ENCODE measurements around the gene SDC4.
"Not testable (repeated sequence)": the region's sequence is repeated elsewhere in the genome, so short reads cannot be mapped to it uniquely, and the experiment has no call there.

SDC4 gene

GRCh38 chr20:45359406-45360148 is 11.4 kb upstream of the SDC4 start:
- Histone ChIP-seq H3K27ac (ENCODE audit: low read depth, low read length) (peak overlapping the region; percentile 95), H3K4me3 (ENCODE audit: low read length) (no peak overlapping the region), H3K36me3 (ENCODE audit: control insufficient read depth, insufficient read depth, low read length) (no peaks in the 10 kb centered on the region), H3K9ac (ENCODE audit: low read length) (no peak overlapping the region), H3K4me1 (ENCODE audit: control insufficient read depth, insufficient read depth, low read length) (peaks cover 45% of the 10 kb centered on the region), H3K27me3 (ENCODE audit: control insufficient read depth, insufficient read depth, low read length) (no peaks in the 10 kb centered on the region)

GRCh38 chr20:45359069-45359405 is 10.8 kb upstream of the SDC4 start:
- Histone ChIP-seq H3K4me3 (ENCODE audit: low read length) (no peak overlapping the region), H3K27me3 (ENCODE audit: control insufficient read depth, insufficient read depth, low read length) (no peaks in the 10 kb centered on the region), H3K27ac (ENCODE audit: low read depth, low read length) (peak overlapping the region; percentile 95), H3K9ac (ENCODE audit: low read length) (no peak overlapping the region), H3K36me3 (ENCODE audit: control insufficient read depth, insufficient read depth, low read length) (no peaks in the 10 kb centered on the region), H3K4me1 (ENCODE audit: control insufficient read depth, insufficient read depth, low read length) (peaks cover 43% of the 10 kb centered on the region)

GRCh38 chr20:45358282-45359068 is 10.3 kb upstream of the SDC4 start:
- H3K9ac ChIP-seq (ENCODE audit: low read length) = no peak overlapping the region
- H3K27me3 ChIP-seq (ENCODE audit: control insufficient read depth, insufficient read depth, low read length) = no peaks in the 10 kb centered on the region
- H3K36me3 ChIP-seq (ENCODE audit: control insufficient read depth, insufficient read depth, low read length) = no peaks in the 10 kb centered on the region
- no peak overlapping the region for H3K4me3 ChIP-seq (ENCODE audit: low read length)
- H3K4me1 ChIP-seq (ENCODE audit: control insufficient read depth, insufficient read depth, low read length) = peaks cover 38% of the 10 kb centered on the region
- peak overlapping the region; percentile 95 for H3K27ac ChIP-seq (ENCODE audit: low read depth, low read length)

DNA sequence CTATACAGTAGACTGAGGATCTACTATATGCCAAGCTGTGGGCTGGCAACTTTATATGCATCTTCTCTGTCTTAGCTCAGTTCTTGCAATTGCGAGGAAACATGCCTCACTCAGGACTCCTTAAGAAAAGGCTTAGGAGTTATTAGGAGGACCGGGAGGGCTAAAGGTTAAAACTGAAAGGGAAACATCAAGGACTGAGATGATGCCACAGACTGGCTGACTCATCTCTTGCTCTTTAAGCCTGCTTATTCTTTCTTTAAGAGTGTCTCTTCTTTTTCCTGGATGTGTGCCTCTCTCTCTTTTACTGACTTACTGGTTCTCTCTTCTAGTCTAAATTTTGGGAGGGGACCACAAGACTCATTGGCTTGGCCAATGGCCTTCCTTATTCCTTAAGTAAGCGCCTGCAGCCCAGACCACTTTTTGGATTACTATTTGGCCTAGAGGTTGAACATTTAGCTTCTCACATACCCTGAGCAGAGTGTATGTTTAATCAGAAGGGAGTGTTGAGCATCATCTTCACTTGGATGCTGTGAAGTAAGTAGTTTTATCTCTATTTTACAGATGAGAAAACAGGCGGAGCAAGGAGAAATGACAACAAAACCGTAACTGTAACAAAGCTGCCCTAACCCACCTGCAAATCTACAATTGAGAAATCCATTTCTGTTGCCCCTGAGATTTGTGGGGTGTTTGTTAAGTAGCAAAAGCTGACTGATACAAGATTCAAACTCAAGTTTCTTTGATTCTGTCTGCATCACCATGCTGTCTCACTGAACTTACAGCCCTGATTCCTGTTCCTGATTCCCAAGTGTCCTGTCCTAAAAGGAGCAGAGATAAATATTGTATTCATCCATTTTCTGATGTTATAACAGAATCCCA is 7.2 kb upstream of the SDC4 start:
- H3K9ac ChIP-seq (ENCODE audit: low read length) = no peak overlapping the region
- H3K4me3 ChIP-seq (ENCODE audit: low read length) = no peak overlapping the region
- H3K27me3 ChIP-seq (ENCODE audit: control insufficient read depth, insufficient read depth, low read length) = no peaks in the 10 kb centered on the region
- no peaks in the 10 kb centered on the region for H3K36me3 ChIP-seq (ENCODE audit: control insufficient read depth, insufficient read depth, low read length)
- H3K4me1 ChIP-seq (ENCODE audit: control insufficient read depth, insufficient read depth, low read length) = peaks cover 34% of the 10 kb centered on the region
- H3K27ac ChIP-seq (ENCODE audit: low read depth, low read length) = peak overlapping the region; percentile 76

GRCh38 chr20:45354423-45355208 is 6.4 kb upstream of the SDC4 start:
- Histone ChIP-seq H3K4me3 (ENCODE audit: low read length) (no peak overlapping the region), H3K36me3 (ENCODE audit: control insufficient read depth, insufficient read depth, low read length) (no peaks in the 10 kb centered on the region), H3K27me3 (ENCODE audit: control insufficient read depth, insufficient read depth, low read length) (no peaks in the 10 kb centered on the region), H3K4me1 (ENCODE audit: control insufficient read depth, insufficient read depth, low read length) (peaks cover 29% of the 10 kb centered on the region), H3K9ac (ENCODE audit: low read length) (no peak overlapping the region), H3K27ac (ENCODE audit: low read depth, low read length) (peak overlapping the region; percentile 76)

GRCh38 chr20:45353746-45354145 is 5.5 kb upstream of the SDC4 start:
- H3K4me1 ChIP-seq (ENCODE audit: control insufficient read depth, insufficient read depth, low read length) = peaks cover 20% of the 10 kb centered on the region
- H3K27ac ChIP-seq (ENCODE audit: low read depth, low read length) = peak overlapping the region; percentile 76

DNA sequence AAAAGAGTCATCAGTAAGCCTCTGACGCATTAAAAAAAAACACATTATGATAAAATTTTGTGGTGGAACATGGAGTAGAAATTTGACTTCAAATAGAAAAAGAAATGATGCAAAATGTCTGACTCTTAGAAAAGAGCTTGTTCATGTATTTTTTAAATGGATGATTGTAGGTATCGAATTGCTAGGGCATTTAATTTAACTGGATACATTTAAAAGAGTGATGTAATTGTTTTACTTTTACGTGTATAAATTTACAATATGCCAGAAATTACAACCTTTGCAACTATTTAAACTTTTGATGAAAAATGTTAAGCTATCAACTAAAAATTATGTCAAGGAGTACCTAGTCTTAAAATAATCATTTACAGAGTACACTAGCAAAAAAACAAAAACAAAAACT is 4.5 kb upstream of the SDC4 start:
- H3K4me3 ChIP-seq (ENCODE audit: low read length) = no peak overlapping the region
- no peaks in the 10 kb centered on the region for H3K36me3 ChIP-seq (ENCODE audit: control insufficient read depth, insufficient read depth, low read length)
- H3K27ac ChIP-seq (ENCODE audit: low read depth, low read length) = no peak overlapping the region

More at GRCh38 chr20:45353746-45354145, 5.5 kb upstream of the SDC4 start:
- no peak overlapping the region for H3K9ac ChIP-seq (ENCODE audit: low read length)
- no peaks in the 10 kb centered on the region for H3K36me3 ChIP-seq (ENCODE audit: control insufficient read depth, insufficient read depth, low read length)
- no peak overlapping the region for H3K4me3 ChIP-seq (ENCODE audit: low read length)
- H3K27me3 ChIP-seq (ENCODE audit: control insufficient read depth, insufficient read depth, low read length) = no peaks in the 10 kb centered on the region

DNA sequence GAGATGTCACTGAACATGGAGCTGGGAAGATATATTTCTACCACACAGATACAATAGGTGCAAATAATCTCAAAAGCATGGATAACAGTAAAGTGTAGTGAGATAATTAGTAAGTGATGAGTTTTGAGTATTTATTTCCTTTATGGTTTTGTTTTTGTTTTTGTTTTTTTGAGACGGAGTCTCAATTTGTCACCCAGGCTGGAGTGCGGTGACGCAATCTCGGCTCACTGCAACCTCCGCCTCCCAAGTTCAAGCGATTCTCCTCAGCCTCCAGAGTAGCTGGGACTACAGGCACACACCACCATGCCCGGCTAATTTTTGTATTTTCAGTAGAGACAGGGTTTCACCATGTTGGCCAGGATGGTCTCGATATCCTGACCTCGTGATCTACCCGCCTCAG is 2.6 kb upstream of the SDC4 start:
- not testable (repeated sequence) for H3K9ac ChIP-seq (ENCODE audit: low read length); H3K27me3 ChIP-seq (ENCODE audit: control insufficient read depth, insufficient read depth, low read length); H3K36me3 ChIP-seq (ENCODE audit: control insufficient read depth, insufficient read depth, low read length); H3K27ac ChIP-seq (ENCODE audit: low read depth, low read length); H3K4me3 ChIP-seq (ENCODE audit: low read length)
- peaks cover 18% of the 10 kb centered on the region for H3K4me1 ChIP-seq (ENCODE audit: control insufficient read depth, insufficient read depth, low read length)

More for the DNA sequence above, 4.5 kb upstream of the SDC4 start:
- Histone ChIP-seq H3K4me1 (ENCODE audit: control insufficient read depth, insufficient read depth, low read length) (peaks cover 15% of the 10 kb centered on the region), H3K27me3 (ENCODE audit: control insufficient read depth, insufficient read depth, low read length) (no peaks in the 10 kb centered on the region), H3K9ac (ENCODE audit: low read length) (no peak overlapping the region)

GRCh38 chr20:45350217-45350616 is 2.0 kb upstream of the SDC4 start:
- Histone ChIP-seq H3K36me3 (ENCODE audit: control insufficient read depth, insufficient read depth, low read length) (no peaks in the 10 kb centered on the region), H3K4me1 (ENCODE audit: control insufficient read depth, insufficient read depth, low read length) (peaks cover 18% of the 10 kb centered on the region), H3K4me3 (ENCODE audit: low read length) (no peak overlapping the region), H3K9ac (ENCODE audit: low read length) (no peak overlapping the region), H3K27ac (ENCODE audit: low read depth, low read length) (no peak overlapping the region), H3K27me3 (ENCODE audit: control insufficient read depth, insufficient read depth, low read length) (no peaks in the 10 kb centered on the region)

DNA sequence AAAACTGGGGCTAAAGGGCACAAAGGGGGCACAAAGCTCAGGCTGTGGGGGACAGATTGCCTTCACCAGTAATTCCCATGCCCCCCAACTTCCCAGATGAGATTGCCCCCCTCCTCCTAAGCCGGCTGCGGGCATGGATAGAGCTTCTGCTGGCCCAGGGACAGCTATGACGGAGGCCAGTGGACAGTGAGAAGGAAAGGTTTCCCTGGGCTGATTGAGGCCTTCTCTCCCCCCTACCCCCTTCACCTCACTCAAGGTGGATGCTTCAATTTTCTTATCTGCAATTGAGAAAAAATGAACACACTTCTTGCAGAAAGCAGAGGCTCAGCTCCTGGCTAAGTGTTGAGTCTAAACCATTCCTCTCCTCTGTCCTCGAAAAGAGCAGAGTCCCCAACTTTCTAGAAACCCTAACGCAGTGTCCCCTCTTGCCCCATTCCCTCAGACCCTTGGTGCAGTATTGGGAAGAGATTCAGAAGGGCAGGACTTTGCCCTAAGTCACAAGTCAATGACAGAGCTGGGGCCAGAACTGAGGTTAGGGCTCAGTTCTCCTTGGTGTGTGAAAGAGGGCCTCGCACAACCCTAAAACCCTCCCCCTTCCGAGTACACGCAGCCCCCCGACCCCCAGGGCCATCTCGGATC is 808 bp downstream of the SDC4 start:
- H3K4me3 ChIP-seq (ENCODE audit: low read length) = peak overlapping the region; percentile 79
- H3K9ac ChIP-seq (ENCODE audit: low read length) = peak overlapping the region; percentile 82
- H3K27me3 ChIP-seq (ENCODE audit: control insufficient read depth, insufficient read depth, low read length) = no peaks in the 10 kb centered on the region
- H3K36me3 ChIP-seq (ENCODE audit: control insufficient read depth, insufficient read depth, low read length) = no peaks in the 10 kb centered on the region
- H3K4me1 ChIP-seq (ENCODE audit: control insufficient read depth, insufficient read depth, low read length) = peaks cover 33% of the 10 kb centered on the region
- H3K27ac ChIP-seq (ENCODE audit: low read depth, low read length) = peak overlapping the region; percentile 96

DNA sequence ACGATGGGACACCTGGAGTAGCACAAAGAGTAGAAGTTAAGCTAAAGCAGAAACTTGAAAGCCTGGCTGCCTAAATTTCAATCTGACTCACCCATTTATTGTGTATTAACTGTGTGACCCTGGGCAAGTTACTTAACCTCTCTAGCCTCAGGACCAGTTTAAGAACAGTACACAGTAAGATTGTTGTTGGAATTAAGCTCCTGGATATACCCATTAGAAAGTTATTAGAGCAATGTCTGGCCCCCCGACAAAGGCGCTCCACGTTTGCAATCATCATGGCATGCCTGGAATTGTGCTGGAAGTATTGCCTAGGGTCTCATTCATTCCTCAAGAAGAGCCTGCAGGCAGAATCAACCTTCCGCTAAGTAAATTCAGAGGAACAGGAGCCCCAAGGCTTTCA is 1.4 kb downstream of the SDC4 start:
- Histone ChIP-seq H3K36me3 (ENCODE audit: control insufficient read depth, insufficient read depth, low read length) (no peaks in the 10 kb centered on the region), H3K27me3 (ENCODE audit: control insufficient read depth, insufficient read depth, low read length) (no peaks in the 10 kb centered on the region), H3K4me1 (ENCODE audit: control insufficient read depth, insufficient read depth, low read length) (peaks cover 38% of the 10 kb centered on the region), H3K9ac (ENCODE audit: low read length) (peak overlapping the region; percentile 82), H3K27ac (ENCODE audit: low read depth, low read length) (peak overlapping the region; percentile 96), H3K4me3 (ENCODE audit: low read length) (peak overlapping the region; percentile 79)
